Body of pancreas (tissue), 4 donors: ENCODE data around the gene KDELR3.

ENCODE experiments used
- CTCF ChIP-seq, 7 experiments: fragments of 450-650 bp in 4 of 7; fragments of 200-600 bp in 3 of 7; sonication (generic) in 3 of 7; IDR thresholded peaks; one replicate each; pipeline ENCODE4 v1.5.1; 2016 to 2019; ENCODE audit warnings: antibody characterized with exemption in 7 of 7
- POLR2A ChIP-seq, 3 donors: fragments of 450-650 bp; IDR thresholded peaks; one replicate each; pipeline ENCODE4 v1.6.1; 2016; ENCODE audit warnings: antibody characterized with exemption in 3 of 3, mild to moderate bottlenecking in 2 of 3

DNA sequence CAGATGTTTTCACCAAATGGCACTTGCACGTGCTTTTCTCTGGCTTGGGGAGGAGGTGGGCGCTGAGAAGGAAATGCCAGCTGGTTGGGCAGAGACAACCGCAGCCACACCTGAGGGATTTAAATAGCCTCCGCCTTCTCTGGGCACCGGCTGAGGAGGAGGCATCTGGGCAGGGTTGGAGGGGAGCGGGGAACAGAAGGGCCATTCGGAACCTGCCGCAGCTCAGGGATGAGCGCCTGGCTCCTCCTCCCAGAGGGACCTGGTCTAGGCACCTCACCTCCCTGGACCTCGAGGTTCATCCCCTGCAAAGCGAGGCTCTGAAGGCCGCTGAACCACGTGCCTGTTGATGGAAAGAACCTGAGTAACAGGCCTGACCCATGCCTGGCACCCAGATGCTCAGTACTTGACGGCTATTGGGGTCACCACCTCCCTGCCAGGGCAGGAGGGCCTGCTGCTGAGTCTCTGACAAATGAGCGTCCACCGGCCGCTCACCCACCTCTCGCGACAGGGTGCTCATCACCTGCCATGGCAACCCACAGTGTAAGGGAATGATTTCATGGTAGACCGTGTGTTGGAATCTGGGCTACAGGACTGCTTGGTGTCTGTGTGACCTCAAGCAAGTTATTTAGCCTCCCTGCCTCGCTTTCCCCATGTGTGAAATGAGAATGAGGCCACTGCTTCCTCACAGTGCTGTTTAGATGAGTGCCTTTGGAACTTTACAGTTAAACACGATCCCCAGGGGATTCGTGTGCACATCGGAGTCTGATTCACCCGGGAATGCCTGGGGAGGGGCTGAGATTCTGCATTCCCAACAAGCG, 2.0 kb upstream of the KDELR3 start:
- TF ChIP-seq CTCF (IDR thresholded peaks at IDR 0.05) (no peak), POLR2A (IDR thresholded peaks at IDR 0.05) (no peak)
